Measurements from ENCODE around the gene GABBR2.

DNA sequence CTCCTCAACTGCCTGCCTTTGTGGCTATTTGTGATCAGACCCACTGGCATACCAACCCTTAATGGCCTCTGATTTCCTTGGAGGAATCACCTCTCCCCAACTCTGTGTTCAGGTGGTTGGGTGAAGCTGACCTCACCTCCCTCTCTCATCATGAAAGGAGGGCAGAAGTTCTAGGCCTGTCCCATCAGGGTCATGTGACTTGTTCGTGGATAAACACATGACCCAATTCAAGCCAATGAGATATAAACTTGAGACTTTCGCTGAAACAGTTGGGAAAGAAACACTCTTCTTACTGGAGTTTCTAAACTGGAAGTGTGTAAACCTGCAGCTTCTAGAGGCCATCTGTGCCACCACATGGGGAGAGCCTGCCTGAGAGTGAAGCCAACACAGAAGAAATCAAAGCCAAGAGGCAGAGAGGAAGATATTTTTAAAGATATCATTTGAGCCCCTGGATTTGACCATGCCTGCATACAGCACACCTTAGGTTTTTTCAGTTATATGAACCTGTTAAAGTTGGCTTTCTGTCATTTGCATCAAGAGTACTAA is 5.8 kb downstream of the GABBR2 start:
- TF ChIP-seq, protein P1, sequence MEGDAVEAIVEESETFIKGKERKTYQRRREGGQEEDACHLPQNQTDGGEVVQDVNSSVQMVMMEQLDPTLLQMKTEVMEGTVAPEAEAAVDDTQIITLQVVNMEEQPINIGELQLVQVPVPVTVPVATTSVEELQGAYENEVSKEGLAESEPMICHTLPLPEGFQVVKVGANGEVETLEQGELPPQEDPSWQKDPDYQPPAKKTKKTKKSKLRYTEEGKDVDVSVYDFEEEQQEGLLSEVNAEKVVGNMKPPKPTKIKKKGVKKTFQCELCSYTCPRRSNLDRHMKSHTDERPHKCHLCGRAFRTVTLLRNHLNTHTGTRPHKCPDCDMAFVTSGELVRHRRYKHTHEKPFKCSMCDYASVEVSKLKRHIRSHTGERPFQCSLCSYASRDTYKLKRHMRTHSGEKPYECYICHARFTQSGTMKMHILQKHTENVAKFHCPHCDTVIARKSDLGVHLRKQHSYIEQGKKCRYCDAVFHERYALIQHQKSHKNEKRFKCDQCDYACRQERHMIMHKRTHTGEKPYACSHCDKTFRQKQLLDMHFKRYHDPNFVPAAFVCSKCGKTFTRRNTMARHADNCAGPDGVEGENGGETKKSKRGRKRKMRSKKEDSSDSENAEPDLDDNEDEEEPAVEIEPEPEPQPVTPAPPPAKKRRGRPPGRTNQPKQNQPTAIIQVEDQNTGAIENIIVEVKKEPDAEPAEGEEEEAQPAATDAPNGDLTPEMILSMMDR (conservative IDR thresholded peaks at IDR 0.05) = no peak
- no peak for TF ChIP-seq EZH2 (IDR thresholded peaks at IDR 0.05; ENCODE audit: low read depth)
